Left ventricle myocardium inferior (tissue), 1 donor: ENCODE data around the gene FAM110C. TPM values are rescaled to one million over a fixed set of nuclear protein-coding genes. Genes with fewer than 3 reads are reported as not detected.
"Not testable (repeated sequence)": the region's sequence is repeated elsewhere in the genome, so short reads cannot be mapped to it uniquely, and the experiment has no call there.

ENCODE experiments used
- DNase-seq: peaks from one replicate; pipeline ENCODE4 v3.0.0-alpha.2; 2020
- H3K27ac ChIP-seq: fragments of 200-600 bp; replicated peaks from 2 replicates; pipeline ENCODE4 v1.8.0; 2021
- H3K27me3 ChIP-seq: fragments of 200-600 bp; 2 replicates; pipeline ENCODE4 v1.8.0; 2021; ENCODE audit warnings: low read depth
- H3K36me3 ChIP-seq: fragments of 200-600 bp; 2 replicates; pipeline ENCODE4 v1.8.0; 2021
- H3K4me1 ChIP-seq: fragments of 200-600 bp; 2 replicates; pipeline ENCODE4 v1.8.0; 2021
- H3K4me3 ChIP-seq: fragments of 200-600 bp; 2 replicates; pipeline ENCODE4 v1.8.0; 2021; ENCODE audit warnings: mild to moderate bottlenecking, moderate library complexity
- H3K9me3 ChIP-seq: fragments of 200-600 bp; replicated peaks from 2 replicates; pipeline ENCODE4 v1.8.0; 2021
- CTCF ChIP-seq: fragments of 200-600 bp; IDR thresholded peaks from 2 replicates; pipeline ENCODE4 v1.8.0; 2021; ENCODE audit warnings: antibody characterized with exemption, mild to moderate bottlenecking, borderline replicate concordance
- intact Hi-C: fragments of 100-400 bp; cut with micrococcal nuclease; formaldehyde crosslinking; loops from one replicate; pipeline ENCODE4 v1.11.0; 2022
- total RNA-seq: library from RNA; stranded (reverse); fragmentation: NEBNext Ultra II Directional; extraction: Animal tissue kit (Norgen Biotek cat#: 25700); gene quantifications from one replicate; pipeline ENCODE4 v1.2.1, GENCODE V29; 2021
- donor health status: DM: no; HTN: yes; CAD: no; lungs with severe emphysema.

FAM110C gene
- total RNA-seq, 1 donor from 2014 or later: 3.3 TPM

GRCh38 chr2:29253-29652 lies 17.1 kb downstream of the FAM110C start:
- H3K27ac ChIP-seq: no peak overlapping the region
- H3K4me1 ChIP-seq: no peaks in the 10 kb centered on the region
- no peaks in the 10 kb centered on the region for H3K36me3 ChIP-seq
- no peak for TF ChIP-seq CTCF
- intact Hi-C loops: no loop called here
- H3K27me3 ChIP-seq: peaks cover 50% of the 10 kb centered on the region
- H3K4me3 ChIP-seq: no peak overlapping the region
- H3K9me3 ChIP-seq: no peaks in the 10 kb centered on the region
- DNase-seq: no peak

GRCh38 chr2:28406-28975 lies 17.8 kb downstream of the FAM110C start:
- intact Hi-C loops: no loop called here
- H3K4me1 ChIP-seq: no peaks in the 10 kb centered on the region
- H3K27me3 ChIP-seq: peaks cover 57% of the 10 kb centered on the region
- no peak for TF ChIP-seq CTCF
- H3K36me3 ChIP-seq: no peaks in the 10 kb centered on the region
- DNase-seq: no peak
- H3K4me3 ChIP-seq: no peak overlapping the region
- no peaks in the 10 kb centered on the region for H3K9me3 ChIP-seq
- H3K27ac ChIP-seq: no peak overlapping the region

- intact Hi-C loops: no loop called here
- peaks cover 72% of the 10 kb centered on the region for H3K27me3 ChIP-seq
- H3K36me3 ChIP-seq: no peaks in the 10 kb centered on the region
- TF ChIP-seq CTCF: no peak
- no peak overlapping the region for H3K4me3 ChIP-seq
- no peak for DNase-seq
- no peaks in the 10 kb centered on the region for H3K9me3 ChIP-seq
- no peaks in the 10 kb centered on the region for H3K4me1 ChIP-seq
- H3K27ac ChIP-seq: no peak overlapping the region
These were observed 19.4 kb downstream of the FAM110C start for GRCh38 chr2:26891-27290.

GRCh38 chr2:25543-25942 lies 20.8 kb downstream of the FAM110C start:
- Histone ChIP-seq H3K27me3 (peaks cover 73% of the 10 kb centered on the region), H3K9me3 (no peaks in the 10 kb centered on the region), H3K4me3 (no peak overlapping the region), H3K4me1 (no peaks in the 10 kb centered on the region), H3K36me3 (no peaks in the 10 kb centered on the region), H3K27ac (no peak overlapping the region)
- intact Hi-C loops: no loop called here
- no peak for DNase-seq
- TF ChIP-seq CTCF: no peak

- H3K27ac ChIP-seq, intact Hi-C loops: not testable (repeated sequence)
- peaks cover 71% of the 10 kb centered on the region for H3K27me3 ChIP-seq
These were observed 21.7 kb downstream of the FAM110C start for GRCh38 chr2:24591-24990.

GRCh38 chr2:24107-24506 lies 22.2 kb downstream of the FAM110C start:
- Histone ChIP-seq H3K27me3 (peaks cover 71% of the 10 kb centered on the region), H3K9me3 (no peaks in the 10 kb centered on the region), H3K36me3 (no peaks in the 10 kb centered on the region), H3K4me1 (no peaks in the 10 kb centered on the region), H3K27ac (no peak overlapping the region), H3K4me3 (no peak overlapping the region)
- TF ChIP-seq CTCF: no peak
- intact Hi-C loops: no loop called here
- DNase-seq: no peak

More at GRCh38 chr2:24591-24990, 21.7 kb downstream of the FAM110C start:
- not testable (repeated sequence) for H3K4me1 ChIP-seq, H3K4me3 ChIP-seq, H3K9me3 ChIP-seq, DNase-seq, H3K36me3 ChIP-seq
